Inflammatory macrophage treated with lipopolysaccharide for 4 hours (primary cell): ENCODE results near the gene SVIL.
"Not testable (repeated sequence)": the region's sequence is repeated elsewhere in the genome, so short reads cannot be mapped to it uniquely, and the experiment has no call there.

Experiments
- DNase-seq: peaks from one replicate; pipeline ENCODE4 v3.0.0-alpha.2; 2020

The SVIL gene

GRCh38 chr10:29621161-29621560 lies 13.6 kb downstream of the SVIL start:
- no peak for DNase-seq

- no peak for DNase-seq
Measured at GRCh38 chr10:29620112-29620690, 14.6 kb downstream of the SVIL start.

- DNase-seq = no peak
Measured at GRCh38 chr10:29619241-29619669, 15.5 kb downstream of the SVIL start.

DNA sequence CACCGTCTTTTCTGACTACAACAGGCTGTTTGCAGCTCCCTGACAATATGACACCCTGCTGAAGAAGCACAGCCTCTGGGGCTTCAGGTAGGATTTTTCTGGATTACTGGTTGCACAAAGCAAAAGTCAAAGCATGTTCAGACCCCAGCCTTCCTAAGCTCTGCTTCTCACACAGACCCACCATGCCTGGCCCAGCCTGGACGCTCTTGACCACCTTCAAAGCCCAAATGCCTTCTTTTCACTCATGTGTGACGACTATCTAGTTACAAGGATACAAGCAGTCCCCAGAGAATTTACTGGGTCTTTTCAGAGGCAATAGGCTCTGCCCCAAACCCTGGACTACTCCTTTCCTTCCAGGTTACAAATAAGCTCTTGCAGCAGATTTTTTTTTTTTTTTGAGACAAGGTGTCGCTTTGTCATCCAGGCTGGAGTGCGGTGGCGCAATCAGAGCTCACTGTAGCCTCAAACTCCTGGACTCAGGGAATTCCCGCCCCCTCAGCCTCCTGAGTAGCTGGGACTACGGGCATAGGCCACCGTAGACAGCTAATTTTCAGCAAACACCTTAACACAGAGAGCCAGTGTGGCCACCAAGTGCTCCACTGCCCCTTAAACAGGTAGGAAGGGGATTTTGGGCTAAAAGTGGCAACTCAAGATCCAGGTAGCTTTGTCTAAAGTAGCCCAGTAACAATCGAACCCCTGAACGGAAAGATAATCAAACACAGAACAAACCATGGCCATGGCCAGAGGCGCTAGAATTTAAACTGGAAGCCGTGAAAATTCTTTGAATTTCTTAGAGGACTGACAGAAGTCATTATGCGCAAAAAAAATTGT lies 16.2 kb downstream of the SVIL start:
- DNase-seq = no peak

DNA sequence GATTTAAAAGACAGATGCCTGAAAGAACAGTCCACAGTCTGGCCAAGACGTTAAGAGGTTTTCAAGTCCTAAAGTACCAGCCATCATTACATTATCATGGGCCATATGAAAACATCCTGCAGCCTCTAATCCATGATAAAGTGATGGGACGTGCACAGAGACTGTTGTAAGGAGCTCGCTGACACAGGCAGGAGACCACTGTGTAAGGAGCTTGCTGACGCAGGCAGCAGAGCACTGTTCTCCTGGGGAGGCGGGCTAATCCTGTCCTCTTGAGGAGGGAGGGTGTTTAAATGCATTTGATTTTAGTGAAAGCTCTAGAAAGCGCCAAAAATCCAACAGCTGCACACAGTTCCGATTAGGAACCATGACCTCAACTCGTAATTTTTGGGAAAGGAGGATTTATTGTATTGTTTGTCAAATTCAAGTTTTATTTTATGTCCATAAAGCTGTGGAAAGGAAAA lies 16.9 kb downstream of the SVIL start:
- no peak for DNase-seq

DNA sequence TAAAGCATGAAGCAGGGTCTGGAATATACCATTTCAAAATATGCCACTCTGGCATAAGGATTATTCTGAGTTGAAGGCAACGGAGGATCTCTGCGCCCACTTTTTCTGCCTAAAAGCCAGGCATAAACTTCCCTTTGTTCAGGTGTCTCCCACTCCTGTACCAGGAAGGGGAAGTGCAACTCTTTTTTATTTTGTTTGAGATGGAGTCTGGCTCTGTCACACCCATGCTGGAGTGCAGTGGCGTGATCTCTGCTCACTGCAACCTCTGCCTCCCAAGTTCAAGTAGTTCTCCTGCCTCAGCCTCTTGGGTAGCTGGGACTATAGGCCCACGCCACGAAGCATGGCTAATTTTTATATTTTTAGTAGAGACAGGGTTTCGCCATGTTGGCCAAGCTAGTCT lies 18.2 kb downstream of the SVIL start:
- no peak for DNase-seq

- DNase-seq = no peak
Measured at GRCh38 chr10:29615195-29615594, 19.6 kb downstream of the SVIL start.

DNA sequence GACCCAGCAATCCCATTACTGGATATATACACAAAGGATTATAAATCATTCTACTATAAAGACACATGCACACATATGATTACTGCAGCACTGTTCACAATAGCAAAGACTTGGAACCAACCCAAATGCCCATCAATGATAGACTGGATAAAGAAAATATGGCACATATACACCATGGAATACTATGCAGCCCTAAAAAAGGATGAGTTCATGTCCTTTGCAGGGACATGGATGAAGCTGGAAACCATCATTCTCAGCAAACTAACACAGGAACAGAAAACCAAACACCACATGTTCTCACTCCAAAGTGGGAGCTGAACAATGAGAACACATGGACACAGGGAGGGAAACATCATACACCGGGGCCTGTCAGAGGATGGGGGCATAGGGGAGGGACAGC lies 20.5 kb downstream of the SVIL start:
- not testable (repeated sequence) for DNase-seq

DNA sequence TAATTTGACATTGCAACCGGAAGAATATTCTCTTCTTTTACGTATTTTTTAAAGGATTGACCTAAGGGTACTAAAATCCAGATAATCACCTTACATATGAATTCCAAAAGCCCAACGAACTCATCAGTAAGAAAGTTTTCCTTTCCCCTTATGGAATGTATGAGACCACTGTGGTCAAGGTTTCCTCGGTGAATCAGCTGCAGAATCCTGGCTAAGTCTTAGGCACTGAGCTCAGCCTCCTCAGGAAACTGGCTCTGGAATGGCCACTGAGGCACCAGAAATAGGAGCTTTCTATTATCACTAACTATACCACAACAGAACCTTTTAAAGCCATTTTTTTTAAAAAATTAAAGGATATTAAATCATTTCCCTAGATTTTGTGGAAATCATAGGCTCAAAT lies 21.0 kb downstream of the SVIL start:
- DNase-seq = no peak

DNA sequence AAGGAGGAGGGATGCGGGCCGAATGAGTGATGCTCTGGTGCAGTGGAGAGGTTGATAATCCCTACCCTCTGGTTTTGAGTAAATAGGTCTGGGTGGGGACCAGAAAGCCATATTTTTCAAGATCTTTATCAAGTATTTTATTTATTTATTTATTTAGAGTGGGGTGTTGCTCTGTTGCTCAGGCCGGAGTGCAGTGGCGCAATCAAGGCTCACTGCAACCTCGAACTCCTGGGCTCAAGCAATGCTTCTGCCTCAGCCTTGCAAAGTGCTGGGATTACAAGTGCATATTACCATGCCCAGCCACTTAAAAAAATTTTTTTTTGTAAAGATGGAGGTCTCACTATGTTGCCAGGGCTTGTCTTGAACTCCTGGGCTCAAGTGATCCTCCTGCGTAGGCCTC lies 21.6 kb downstream of the SVIL start:
- no peak for DNase-seq

DNA sequence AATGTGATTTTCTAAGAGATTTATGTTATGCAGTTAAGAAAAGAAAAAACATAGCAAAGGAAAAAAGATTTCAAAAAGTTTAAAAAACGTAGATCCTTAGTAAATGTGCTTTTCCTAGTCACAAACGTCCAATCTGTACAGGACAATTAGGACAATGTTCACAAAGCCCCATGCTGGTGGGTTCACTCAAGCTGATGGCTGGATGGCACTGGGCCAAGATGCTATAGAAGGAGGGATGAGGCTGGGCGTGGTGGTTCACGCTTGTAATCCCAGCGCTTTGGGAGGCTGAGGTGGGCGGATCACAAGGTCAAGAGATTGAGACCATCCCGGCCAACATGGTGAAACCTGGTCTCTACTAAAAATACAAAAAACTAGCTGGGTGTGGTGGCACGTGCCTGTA lies 22.1 kb downstream of the SVIL start:
- DNase-seq = no peak

GRCh38 chr10:29611781-29612381 lies 22.9 kb downstream of the SVIL start:
- DNase-seq = no peak

DNA sequence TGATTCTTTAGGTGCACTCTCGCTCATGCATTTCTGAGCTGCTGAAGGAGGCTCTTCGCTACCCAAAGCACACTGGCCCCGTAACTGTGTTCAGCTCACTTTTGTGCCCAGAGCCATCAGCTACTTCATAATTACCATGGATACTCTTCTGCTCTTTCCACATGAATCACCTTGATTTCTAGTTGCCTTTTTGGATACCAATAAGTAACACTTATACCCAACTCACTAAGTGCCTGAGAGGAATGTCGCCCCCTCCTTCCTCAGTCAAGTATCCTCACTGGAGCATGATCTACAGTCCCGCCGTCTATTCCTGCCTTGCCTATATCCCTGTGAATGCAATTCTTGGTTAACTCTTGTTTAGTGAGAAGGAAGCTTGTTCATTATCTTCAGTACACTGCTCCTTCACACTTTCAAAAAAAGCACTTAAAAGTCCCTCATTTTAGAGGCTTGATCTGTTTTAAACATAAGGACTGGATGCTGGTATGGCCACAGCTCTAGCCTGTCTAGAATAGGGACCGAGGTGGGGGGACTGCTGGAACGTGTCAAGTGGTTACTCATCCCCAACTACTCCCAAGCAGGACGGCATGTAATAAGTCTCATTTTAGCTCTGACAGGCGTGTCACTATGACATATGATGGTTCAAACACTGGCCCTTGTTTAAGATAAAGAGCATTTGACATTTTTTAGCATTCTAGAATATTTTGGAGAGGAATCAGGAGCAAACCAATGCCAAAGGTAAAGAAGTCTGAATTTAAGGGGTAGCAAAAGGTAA lies 23.7 kb downstream of the SVIL start:
- DNase-seq = no peak

DNA sequence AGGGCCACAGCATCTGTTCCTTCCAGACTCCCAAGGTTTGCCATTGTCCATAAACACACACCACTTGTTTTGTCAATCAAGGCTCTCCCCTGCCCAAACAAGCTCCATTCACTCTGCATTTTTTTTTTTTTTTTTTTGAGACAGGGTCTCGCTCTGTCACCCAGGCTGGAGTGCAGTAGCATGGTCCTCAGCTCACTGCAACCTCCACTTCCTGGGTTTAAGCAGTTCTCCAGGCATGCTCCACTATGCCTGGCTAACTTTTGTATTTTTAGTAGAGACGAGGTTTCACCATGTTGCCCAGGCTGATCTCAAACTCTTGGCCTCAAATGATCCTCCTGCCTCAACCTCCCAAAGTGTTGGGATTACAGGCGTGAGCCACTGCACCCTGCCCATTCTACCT lies 24.4 kb downstream of the SVIL start:
- DNase-seq = not testable (repeated sequence)

GRCh38 chr10:29609696-29610095 lies 25.1 kb downstream of the SVIL start:
- DNase-seq = no peak

- no peak for DNase-seq
Measured at GRCh38 chr10:29608476-29609301, 26.1 kb downstream of the SVIL start.

DNA sequence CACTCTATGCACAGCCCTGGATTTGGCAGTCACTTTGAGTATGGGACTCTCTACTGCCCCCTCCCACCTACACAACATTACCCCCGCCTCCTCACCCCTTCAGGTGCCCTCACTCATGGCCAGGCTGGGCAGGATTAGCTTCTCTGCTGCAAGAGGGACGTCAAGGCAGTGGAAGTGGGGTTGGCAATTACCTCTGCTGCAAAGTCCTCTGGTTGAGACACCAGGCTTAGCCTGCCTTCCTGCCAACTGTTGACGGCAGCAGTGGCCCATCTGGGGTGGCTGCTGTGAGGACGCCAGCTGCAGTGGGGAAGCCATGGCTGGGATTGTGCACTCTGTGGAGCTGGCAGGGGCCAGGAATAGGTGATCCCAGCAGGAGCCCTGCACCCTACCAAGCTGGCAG lies 26.7 kb downstream of the SVIL start:
- no peak for DNase-seq

DNA sequence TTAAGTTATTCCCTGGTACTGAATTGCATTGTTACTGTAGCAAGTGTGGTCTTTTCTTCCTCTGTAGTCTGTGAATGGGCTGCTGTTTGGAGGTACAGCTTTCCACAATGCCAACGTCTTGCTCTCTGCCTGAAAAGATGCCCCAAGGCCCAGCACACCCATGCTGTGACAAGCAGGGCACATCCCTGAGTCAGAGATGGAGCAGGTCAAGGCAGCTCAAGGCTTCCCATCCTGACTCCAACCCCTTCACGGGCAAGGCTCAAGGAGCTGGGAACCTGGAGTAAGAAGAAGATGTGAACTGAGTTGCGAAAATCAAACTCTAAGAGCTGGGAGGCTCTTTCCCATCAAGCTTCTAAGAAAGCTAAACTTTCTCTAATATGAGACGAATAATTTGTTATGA lies 27.2 kb downstream of the SVIL start:
- no peak for DNase-seq

- not testable (repeated sequence) for DNase-seq
Measured at GRCh38 chr10:29606693-29607092, 28.1 kb downstream of the SVIL start.

GRCh38 chr10:29604291-29604825 lies 30.4 kb downstream of the SVIL start:
- no peak for DNase-seq

DNA sequence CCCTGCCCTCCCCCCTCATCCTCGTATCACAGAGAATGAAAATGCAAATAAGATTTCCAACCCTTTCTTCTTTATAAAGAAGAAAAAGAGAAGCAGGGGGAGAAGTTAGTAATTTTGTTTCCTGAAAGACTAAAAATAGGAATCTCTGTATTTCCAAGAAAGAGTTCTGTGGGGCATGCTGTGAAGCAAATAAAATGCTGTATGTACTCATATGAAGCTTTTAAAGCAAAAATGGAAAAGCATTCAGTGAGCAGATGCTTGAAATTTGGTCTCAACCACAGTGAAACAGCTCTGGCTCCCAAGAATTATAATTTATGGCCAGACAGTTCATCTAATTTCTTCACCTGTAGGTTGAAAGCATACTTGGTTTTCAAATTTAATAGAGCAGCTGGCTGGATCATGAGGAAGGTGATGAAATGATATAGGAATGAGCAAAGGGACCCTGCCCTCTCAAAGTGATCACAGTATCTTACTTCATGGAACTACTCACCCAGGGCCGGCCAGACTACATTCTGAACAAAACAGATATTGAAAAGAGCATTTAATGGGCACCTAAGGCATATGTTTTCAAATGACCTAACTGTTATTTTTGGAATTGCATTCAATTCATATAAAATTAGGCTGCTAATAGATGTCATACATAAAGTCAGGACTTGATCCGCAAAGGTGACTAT lies 31.4 kb downstream of the SVIL start:
- peak; percentile 13 for DNase-seq

DNA sequence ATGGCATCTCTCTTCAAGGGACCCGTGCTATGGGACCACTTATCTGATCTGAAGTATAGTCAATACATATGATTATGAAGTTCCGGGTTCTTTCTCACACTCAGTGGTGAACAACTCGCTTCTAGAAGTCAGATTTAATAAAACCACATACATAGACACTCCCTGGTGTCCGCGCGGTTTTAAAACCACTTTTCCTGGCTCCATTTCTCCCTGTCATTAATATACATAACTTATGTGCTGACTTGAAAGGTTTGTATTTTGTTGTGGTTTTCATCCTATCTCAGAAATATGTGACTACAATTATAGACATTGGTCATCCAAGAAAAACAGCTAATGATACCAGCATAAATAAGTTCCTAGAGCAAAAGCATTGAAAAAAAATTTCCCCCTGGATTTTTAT lies 34.0 kb downstream of the SVIL start:
- no peak for DNase-seq
